ENCODE results near the gene PDAP1. TPM values are rescaled to one million over a fixed set of nuclear protein-coding genes. Genes with fewer than 3 reads are reported as not detected.

The PDAP1 gene
- total and polyA plus RNA-seq, 2 experiments from 2014 or later, result 93.1 to 134 TPM

DNA sequence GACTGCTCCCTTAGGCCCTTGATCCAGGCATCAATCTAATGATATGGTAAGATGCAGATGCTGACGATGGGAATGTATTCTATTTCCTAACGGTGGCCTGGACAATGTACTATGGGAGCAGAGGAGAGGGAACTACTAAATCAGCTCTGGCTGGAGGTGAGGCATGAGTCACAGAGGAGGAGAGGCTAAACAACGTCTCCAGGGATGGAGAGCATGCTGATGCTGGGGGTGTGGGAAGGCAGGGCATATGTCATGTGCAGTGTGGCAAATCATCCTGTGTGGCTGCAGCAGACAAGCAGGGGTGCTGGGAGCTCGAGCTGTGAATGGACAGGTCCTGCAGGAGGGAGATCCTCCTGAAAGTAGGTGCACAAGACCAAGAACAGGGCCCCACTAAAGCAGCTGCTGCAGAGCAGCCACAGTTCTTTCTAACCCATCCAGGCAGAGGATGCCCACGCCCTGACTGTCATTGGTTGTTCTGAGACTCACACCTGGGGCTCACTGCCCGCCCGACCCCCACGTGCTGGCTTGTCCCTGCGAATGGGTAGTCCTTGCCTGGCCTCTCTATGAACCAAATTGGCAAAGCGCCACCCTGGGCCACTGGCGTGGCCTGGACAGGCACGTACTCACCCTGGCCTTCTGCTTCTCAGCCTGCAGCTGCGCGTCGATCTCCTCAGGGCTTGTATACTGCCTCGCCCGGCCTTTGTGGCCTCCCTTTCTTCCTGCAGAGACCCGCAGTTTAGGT lies 4.0 kb downstream of the PDAP1 start (continued):
- TF ChIP-seq REST (IDR thresholded peaks at IDR 0.05; ENCODE audit: unreplicated experiment), result no peak
- no peak for TF ChIP-seq JUNB (IDR thresholded peaks at IDR 0.05; ENCODE audit: unreplicated experiment)
- TF ChIP-seq CTCF (conservative IDR thresholded peaks at IDR 0.05; ENCODE audit: low read depth in 2 of 2), result no peak
- TF ChIP-seq EZH2 (IDR thresholded peaks at IDR 0.05; ENCODE audit: low read depth, unreplicated experiment), result no peak
- no peak; the same call in 1 of the 2 replicates for TF ChIP-seq POLR2AphosphoS5 (IDR thresholded peaks at IDR 0.05; ENCODE audit: low read depth)

- Histone ChIP-seq H3K36me3 (ENCODE audit: insufficient read depth) (peaks cover 28% of the 10 kb centered on the region), H3K79me2 (replicated peaks; ENCODE audit: insufficient read depth) (peaks cover 52% of the 10 kb centered on the region), H3K4me2 (no peak overlapping the region), H3K4me3 (no peak overlapping the region), H3F3A (replicated peaks; ENCODE audit: low read depth) (peaks cover 23% of the 10 kb centered on the region), H4K20me1 (replicated peaks; ENCODE audit: insufficient read depth) (peaks cover 35% of the 10 kb centered on the region), H3K4me1 (ENCODE audit: insufficient read depth) (peaks cover 16% of the 10 kb centered on the region), H3K27me3 (ENCODE audit: insufficient read depth) (no peaks in the 10 kb centered on the region), H3K27ac (ENCODE audit: low read depth) (no peak overlapping the region), H2AFZ (no peak overlapping the region), H3K9me2 (ENCODE audit: insufficient read depth) (no peaks in the 10 kb centered on the region)
- H3K36me3 Mint-ChIP-seq (ENCODE audit: low read depth), result peaks cover 64% of the 10 kb centered on the region
- no peak overlapping the region for H3K27ac Mint-ChIP-seq
- no peaks in the 10 kb centered on the region for H3K9me3 Mint-ChIP-seq
- TF ChIP-seq STAT1 (IDR thresholded peaks at IDR 0.05; ENCODE audit: unreplicated experiment), result no peak
- no peak for TF ChIP-seq ETS1 (IDR thresholded peaks at IDR 0.05)
- TF ChIP-seq EZH2phosphoT487 (IDR thresholded peaks at IDR 0.05; ENCODE audit: unreplicated experiment), result no peak
- TF ChIP-seq CREB1 (CRISPR knock-in tag; IDR thresholded peaks at IDR 0.05; ENCODE audit: low read depth), result no peak
- no peak for TF ChIP-seq JUNB (IDR thresholded peaks at IDR 0.05; ENCODE audit: unreplicated experiment)
- no peak for TF ChIP-seq ZNF331 (CRISPR knock-in tag; IDR thresholded peaks at IDR 0.05; ENCODE audit: low read depth)
- TF ChIP-seq REST (IDR thresholded peaks at IDR 0.05; ENCODE audit: unreplicated experiment), result no peak
- no peak for TF ChIP-seq NANOG (IDR thresholded peaks at IDR 0.05; ENCODE audit: borderline replicate concordance)
- ATAC-seq, result no peak
- H3K27me3 Mint-ChIP-seq (ENCODE audit: insufficient read depth, low read depth, poor library complexity), result peaks cover 15% of the 10 kb centered on the region
- H3K4me3 Mint-ChIP-seq, result no peak overlapping the region
- no peak for DNase-seq (ENCODE audit: low spot score)
- peaks cover 14% of the 10 kb centered on the region for H3K4me1 Mint-ChIP-seq
Observed at GRCh38 chr7:99403764-99404163, 4.6 kb downstream of the PDAP1 start.
